ENCODE measurements around the gene SNX7.

Gene SNX7

DNA sequence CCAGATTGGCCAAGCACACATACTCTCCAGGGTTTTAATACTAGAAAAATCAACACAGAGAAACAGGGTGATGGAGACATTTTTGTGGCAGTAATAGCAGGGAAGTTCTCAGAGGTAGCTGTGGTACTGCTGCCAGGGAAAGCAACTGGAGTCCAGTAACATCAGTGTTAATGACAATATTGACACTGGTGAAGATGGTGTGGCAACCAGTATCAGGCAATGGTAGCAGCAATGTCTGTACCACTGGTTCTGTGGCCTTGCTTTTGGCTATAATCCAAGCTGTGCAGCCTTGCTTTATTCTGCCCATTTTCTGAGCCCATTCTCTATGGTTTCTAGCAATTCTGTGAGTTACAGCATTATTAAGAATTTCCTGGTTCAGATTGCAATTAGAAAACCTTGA, 1.6 kb upstream of the SNX7 start:
- in situ Hi-C loops (cut with MboI; ENCODE audit: low sequenced_read_pairs, unreplicated experiment), result no loop called here
- DNase-seq (ENCODE audit: low spot score), result no peak
- TF ChIP-seq CTCF (IDR thresholded peaks at IDR 0.05; ENCODE audit: borderline replicate concordance, control extremely low read depth, extremely low read depth, insufficient read depth, missing control alignments), result no peak

DNA sequence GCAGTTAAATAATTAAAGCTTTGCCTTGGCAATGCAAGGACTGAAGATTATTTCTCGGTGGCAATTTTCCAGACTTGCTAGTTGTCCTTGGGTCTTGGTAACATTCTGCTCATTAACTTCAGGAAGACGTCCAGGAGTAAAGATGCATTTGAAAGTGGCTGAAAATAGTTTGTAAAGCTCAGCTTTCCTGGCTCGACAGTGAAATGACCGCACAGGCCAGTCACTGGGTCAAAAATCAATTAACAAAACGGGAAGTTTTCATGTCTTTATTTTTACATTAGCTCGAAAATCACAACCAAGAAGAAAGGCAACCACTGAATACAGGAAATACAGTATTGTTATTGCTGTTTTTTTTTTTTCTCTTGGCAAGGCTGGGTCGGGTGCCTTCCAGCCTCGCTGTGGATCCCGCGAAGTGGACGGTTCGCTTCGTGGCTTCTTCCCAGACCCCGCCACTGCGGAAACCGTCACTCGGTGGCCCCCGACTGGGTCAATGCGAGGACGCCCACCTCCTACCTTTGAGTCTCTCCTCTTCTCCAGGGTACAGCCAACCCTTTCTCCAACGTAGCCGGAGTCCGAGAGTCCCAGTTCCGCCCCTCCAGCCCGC, 479 bp upstream of the SNX7 start:
- DNase-seq (ENCODE audit: low spot score), result no peak
- TF ChIP-seq CTCF (IDR thresholded peaks at IDR 0.05; ENCODE audit: borderline replicate concordance, control extremely low read depth, extremely low read depth, insufficient read depth, missing control alignments), result no peak
- in situ Hi-C loops (cut with MboI; ENCODE audit: low sequenced_read_pairs, unreplicated experiment), result no loop called here

DNA sequence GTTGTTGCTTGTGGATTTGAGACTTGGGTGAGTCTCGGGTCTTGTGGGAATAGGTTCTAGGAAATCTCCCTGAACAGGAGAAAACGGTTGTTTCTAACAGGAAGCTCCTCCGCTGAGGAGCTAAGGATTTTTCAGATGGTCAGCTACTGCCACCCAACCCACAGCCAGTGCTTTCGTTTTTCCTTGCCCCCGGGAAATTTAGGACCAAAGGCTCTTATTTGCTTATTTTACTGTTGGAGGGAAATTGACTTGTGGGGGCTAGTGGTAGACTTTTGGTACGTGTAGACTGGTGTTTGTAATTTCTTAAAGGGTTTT, 792 bp downstream of the SNX7 start:
- in situ Hi-C loops (cut with MboI; ENCODE audit: low sequenced_read_pairs, unreplicated experiment), result no loop called here
- no peak for TF ChIP-seq CTCF (IDR thresholded peaks at IDR 0.05; ENCODE audit: borderline replicate concordance, control extremely low read depth, extremely low read depth, insufficient read depth, missing control alignments)
- DNase-seq (ENCODE audit: low spot score), result no peak

DNA sequence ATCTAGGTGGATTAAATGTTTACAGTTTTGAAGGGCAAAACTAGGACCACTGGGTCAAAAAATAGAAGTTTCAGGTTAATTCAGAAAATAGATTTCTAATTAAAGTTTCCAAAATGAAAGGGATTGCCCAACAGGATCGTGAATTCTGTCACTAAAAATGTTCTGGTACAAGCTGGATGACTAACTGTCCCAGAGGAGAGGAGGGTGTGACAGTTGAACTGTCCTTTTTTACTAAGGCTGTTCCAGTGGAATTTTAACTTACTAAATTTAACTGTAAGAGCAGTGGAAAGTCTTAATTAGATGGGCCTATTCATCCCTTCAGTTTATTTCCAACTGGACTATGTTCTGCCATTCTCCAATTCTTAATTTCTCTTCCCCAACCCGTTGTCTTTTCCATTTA, 7.2 kb downstream of the SNX7 start:
- DNase-seq (ENCODE audit: low spot score), result no peak
- in situ Hi-C loops (cut with MboI; ENCODE audit: low sequenced_read_pairs, unreplicated experiment), result no loop called here
- TF ChIP-seq CTCF (IDR thresholded peaks at IDR 0.05; ENCODE audit: borderline replicate concordance, control extremely low read depth, extremely low read depth, insufficient read depth, missing control alignments), result no peak

DNA sequence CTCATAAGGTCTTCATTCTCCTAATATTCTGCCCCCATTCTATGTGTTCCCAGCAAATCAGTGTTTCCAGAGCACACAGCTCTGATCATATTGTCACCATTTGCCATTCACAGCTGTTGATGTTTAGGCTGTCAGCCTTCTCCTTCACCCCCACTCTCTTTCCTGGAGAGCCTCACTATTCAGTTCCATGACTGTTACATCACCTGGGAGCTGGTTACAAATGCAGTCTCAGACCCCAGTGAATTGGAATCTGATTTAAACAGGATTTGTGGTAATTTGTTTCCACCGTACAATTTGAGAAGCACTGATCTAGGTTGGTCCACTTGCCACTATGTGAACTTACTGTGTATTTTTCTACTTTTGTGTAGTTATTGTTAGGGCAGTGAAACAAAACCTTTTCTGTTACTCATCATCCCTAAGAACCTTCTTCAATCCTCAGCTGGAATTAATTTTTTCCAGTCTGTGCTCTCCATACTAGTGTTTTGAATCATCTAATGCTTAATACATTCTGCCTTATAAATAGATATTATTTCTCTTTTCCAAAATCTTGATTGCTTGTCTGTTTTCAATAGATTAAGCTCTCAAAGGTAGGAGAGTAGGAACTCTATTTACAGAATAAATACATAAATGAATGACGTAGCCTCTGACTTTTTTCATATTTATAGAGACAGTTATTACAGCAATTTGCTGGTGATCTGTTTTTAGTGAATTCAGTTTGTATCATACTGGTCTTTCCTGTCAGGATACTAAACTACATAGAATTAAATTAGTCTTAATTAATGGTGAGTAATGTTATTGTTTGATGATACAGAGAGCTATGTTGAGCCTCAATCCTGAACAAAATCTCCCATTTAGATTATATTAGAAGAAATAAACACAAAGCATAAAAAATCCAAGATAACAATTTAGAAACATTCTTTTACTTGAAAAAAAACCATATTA, 8.1 kb downstream of the SNX7 start:
- in situ Hi-C loops (cut with MboI; ENCODE audit: low sequenced_read_pairs, unreplicated experiment), result no loop called here
- no peak for DNase-seq (ENCODE audit: low spot score)
- no peak for TF ChIP-seq CTCF (IDR thresholded peaks at IDR 0.05; ENCODE audit: borderline replicate concordance, control extremely low read depth, extremely low read depth, insufficient read depth, missing control alignments)

- no peak for DNase-seq (ENCODE audit: low spot score)
- no peak for TF ChIP-seq CTCF (IDR thresholded peaks at IDR 0.05; ENCODE audit: borderline replicate concordance, control extremely low read depth, extremely low read depth, insufficient read depth, missing control alignments)
- in situ Hi-C loops (cut with MboI; ENCODE audit: low sequenced_read_pairs, unreplicated experiment), result no loop called here
Observed at GRCh38 chr1:98672189-98672588, 10.7 kb downstream of the SNX7 start.
